ENCODE measurements around the gene WDR7. TPM values are rescaled to one million over a fixed set of nuclear protein-coding genes. Genes with fewer than 3 reads are reported as not detected.

Gene WDR7
- total RNA-seq, 1 experiment from 2014 or later = 20.9 TPM

DNA sequence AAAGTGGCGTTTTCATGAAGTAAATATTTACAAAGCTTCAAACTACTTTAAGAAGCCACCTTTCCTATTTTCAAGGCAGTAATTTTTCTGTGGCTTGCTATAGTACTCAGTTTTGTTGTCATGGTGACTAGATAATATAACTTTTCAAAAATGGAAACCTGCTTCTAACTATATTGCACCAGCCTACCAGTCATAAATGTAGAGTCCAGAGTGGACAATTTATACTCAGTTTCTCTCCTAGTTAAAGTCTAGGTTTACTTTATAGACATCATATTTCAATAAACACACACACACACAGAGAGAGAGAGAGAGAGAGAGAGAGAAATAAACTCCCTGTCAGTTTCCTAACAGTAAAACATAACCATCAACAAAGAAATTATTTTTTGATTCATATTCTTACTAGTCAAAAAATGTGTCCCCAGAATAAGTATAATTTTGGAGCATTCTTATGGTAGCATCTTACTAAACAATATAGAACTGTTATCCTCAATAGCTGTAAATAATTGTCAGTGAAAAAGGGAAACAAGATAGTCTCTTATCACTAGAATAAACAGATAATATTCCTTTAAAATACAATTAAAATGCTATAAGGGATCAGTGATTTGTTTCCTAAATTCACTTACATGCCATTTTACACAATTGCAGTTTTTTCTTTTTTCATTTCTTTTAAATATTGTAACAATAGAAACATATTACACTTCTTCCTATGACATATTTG, 332.3 kb downstream of the WDR7 start:
- no peaks in the 10 kb centered on the region for H3K27me3 ChIP-seq (ENCODE audit: low read length)
- H3K9ac ChIP-seq (ENCODE audit: low read length) = no peak overlapping the region
- H3K36me3 ChIP-seq (ENCODE audit: insufficient read depth, low read length) = no peaks in the 10 kb centered on the region
- 0 out of 2 replicates have a peak, but pooled peaks cover 11% of the 10 kb centered on the region for H4K20me1 ChIP-seq (ENCODE audit: insufficient read depth, low read depth, low read length)
- H2AFZ ChIP-seq (ENCODE audit: low read length) = no peak overlapping the region
- no peak overlapping the region for H3K4me2 ChIP-seq (ENCODE audit: low read depth, low read length, poor library complexity, severe bottlenecking)
- H3K4me1 ChIP-seq (ENCODE audit: low read length) = peaks cover 2% of the 10 kb centered on the region; the same call in 1 of the 2 replicates
- H3K79me2 ChIP-seq (ENCODE audit: low read length) = no peaks in the 10 kb centered on the region
- H3K9me3 ChIP-seq (ENCODE audit: low read length) = no peaks in the 10 kb centered on the region
- no peak overlapping the region for H3K27ac ChIP-seq (ENCODE audit: low read length)
- DNase-seq = no peak
- H3K9me2 ChIP-seq (replicated peaks; ENCODE audit: insufficient read depth, low read length) = no peaks in the 10 kb centered on the region
- H3K4me3 ChIP-seq (ENCODE audit: low read length) = no peak overlapping the region

DNA sequence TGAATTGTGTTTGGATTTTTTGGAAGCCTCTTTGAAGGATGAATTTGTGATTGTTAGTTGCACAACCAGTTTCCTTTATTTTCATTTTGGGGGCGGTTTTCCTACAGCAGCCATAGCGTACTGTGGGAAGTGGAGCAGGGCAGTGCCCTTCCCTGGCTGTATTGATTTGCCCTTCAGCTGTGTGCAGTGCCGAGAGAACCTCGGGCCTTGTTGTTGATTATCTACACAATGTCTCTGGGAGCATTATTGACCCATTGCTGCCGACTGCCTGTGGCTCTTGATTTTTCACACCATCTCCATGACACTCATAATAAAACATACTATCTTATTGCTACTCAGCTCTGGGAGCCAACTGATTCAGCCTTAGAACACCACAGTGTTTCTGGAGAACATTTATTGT, 333.6 kb downstream of the WDR7 start:
- no peak overlapping the region for H3K9ac ChIP-seq (ENCODE audit: low read length)
- no peaks in the 10 kb centered on the region for H3K9me2 ChIP-seq (replicated peaks; ENCODE audit: insufficient read depth, low read length)
- no peak overlapping the region for H2AFZ ChIP-seq (ENCODE audit: low read length)
- H3K27ac ChIP-seq (ENCODE audit: low read length) = no peak overlapping the region
- H3K4me3 ChIP-seq (ENCODE audit: low read length) = no peak overlapping the region
- no peak overlapping the region for H3K4me2 ChIP-seq (ENCODE audit: low read depth, low read length, poor library complexity, severe bottlenecking)
- DNase-seq = no peak
- H4K20me1 ChIP-seq (ENCODE audit: insufficient read depth, low read depth, low read length) = 0 out of 2 replicates have a peak, but pooled peaks cover 11% of the 10 kb centered on the region
- no peaks in the 10 kb centered on the region for H3K27me3 ChIP-seq (ENCODE audit: low read length)
- H3K36me3 ChIP-seq (ENCODE audit: insufficient read depth, low read length) = no peaks in the 10 kb centered on the region
- H3K9me3 ChIP-seq (ENCODE audit: low read length) = no peaks in the 10 kb centered on the region
- peaks cover 2% of the 10 kb centered on the region; the same call in 1 of the 2 replicates for H3K4me1 ChIP-seq (ENCODE audit: low read length)
- no peaks in the 10 kb centered on the region for H3K79me2 ChIP-seq (ENCODE audit: low read length)

DNA sequence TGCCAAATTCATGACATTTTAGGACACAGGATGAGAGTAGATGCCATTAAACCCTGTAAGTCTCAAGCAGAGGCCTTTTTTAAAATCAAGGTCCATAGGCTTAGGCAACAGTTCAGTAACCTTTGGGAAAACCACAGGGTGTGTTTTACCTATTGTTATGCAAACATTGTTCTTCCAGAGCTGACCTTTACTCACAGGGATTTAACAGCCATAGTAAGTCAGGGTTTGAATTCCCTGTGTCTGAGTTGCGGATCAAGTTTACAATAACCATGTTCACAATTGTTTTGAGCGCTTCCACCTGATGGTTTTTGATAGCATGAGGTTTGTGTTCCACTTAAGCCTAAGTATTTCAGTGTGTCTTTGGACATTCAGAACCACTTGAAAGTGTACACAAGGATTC, 335.7 kb downstream of the WDR7 start:
- Histone ChIP-seq H3K9me3 (ENCODE audit: low read length) (no peaks in the 10 kb centered on the region), H2AFZ (ENCODE audit: low read length) (no peak overlapping the region), H3K79me2 (ENCODE audit: low read length) (no peaks in the 10 kb centered on the region), H3K36me3 (ENCODE audit: insufficient read depth, low read length) (no peaks in the 10 kb centered on the region), H3K4me1 (ENCODE audit: low read length) (peaks cover 2% of the 10 kb centered on the region; the same call in 1 of the 2 replicates), H3K4me3 (ENCODE audit: low read length) (no peak overlapping the region), H4K20me1 (ENCODE audit: insufficient read depth, low read depth, low read length) (0 out of 2 replicates have a peak, but pooled peaks cover 13% of the 10 kb centered on the region), H3K9me2 (replicated peaks; ENCODE audit: insufficient read depth, low read length) (no peaks in the 10 kb centered on the region), H3K27me3 (ENCODE audit: low read length) (no peaks in the 10 kb centered on the region), H3K4me2 (ENCODE audit: low read depth, low read length, poor library complexity, severe bottlenecking) (no peak overlapping the region), H3K27ac (ENCODE audit: low read length) (no peak overlapping the region), H3K9ac (ENCODE audit: low read length) (no peak overlapping the region)
- no peak for DNase-seq

GRCh38 chr18:56987236-56987635, 336.1 kb downstream of the WDR7 start:
- no peak overlapping the region for H2AFZ ChIP-seq (ENCODE audit: low read length)
- H4K20me1 ChIP-seq (ENCODE audit: insufficient read depth, low read depth, low read length) = 0 out of 2 replicates have a peak, but pooled peaks cover 13% of the 10 kb centered on the region
- no peaks in the 10 kb centered on the region for H3K79me2 ChIP-seq (ENCODE audit: low read length)
- no peaks in the 10 kb centered on the region for H3K9me2 ChIP-seq (replicated peaks; ENCODE audit: insufficient read depth, low read length)
- no peaks in the 10 kb centered on the region for H3K36me3 ChIP-seq (ENCODE audit: insufficient read depth, low read length)
- H3K4me3 ChIP-seq (ENCODE audit: low read length) = no peak overlapping the region
- no peak overlapping the region for H3K4me2 ChIP-seq (ENCODE audit: low read depth, low read length, poor library complexity, severe bottlenecking)
- H3K4me1 ChIP-seq (ENCODE audit: low read length) = peaks cover 2% of the 10 kb centered on the region; the same call in 1 of the 2 replicates
- no peak overlapping the region for H3K27ac ChIP-seq (ENCODE audit: low read length)
- H3K9ac ChIP-seq (ENCODE audit: low read length) = no peak overlapping the region
- no peak for DNase-seq
- H3K27me3 ChIP-seq (ENCODE audit: low read length) = no peaks in the 10 kb centered on the region
- no peaks in the 10 kb centered on the region for H3K9me3 ChIP-seq (ENCODE audit: low read length)

GRCh38 chr18:56988022-56988421, 336.9 kb downstream of the WDR7 start:
- Histone ChIP-seq H4K20me1 (ENCODE audit: insufficient read depth, low read depth, low read length) (0 out of 2 replicates have a peak, but pooled peaks cover 11% of the 10 kb centered on the region), H3K36me3 (ENCODE audit: insufficient read depth, low read length) (no peaks in the 10 kb centered on the region), H3K27ac (ENCODE audit: low read length) (no peak overlapping the region), H3K4me2 (ENCODE audit: low read depth, low read length, poor library complexity, severe bottlenecking) (no peak overlapping the region), H3K9me2 (replicated peaks; ENCODE audit: insufficient read depth, low read length) (no peaks in the 10 kb centered on the region), H3K4me3 (ENCODE audit: low read length) (no peak overlapping the region), H3K4me1 (ENCODE audit: low read length) (no peaks in the 10 kb centered on the region), H3K79me2 (ENCODE audit: low read length) (no peaks in the 10 kb centered on the region), H3K9me3 (ENCODE audit: low read length) (no peaks in the 10 kb centered on the region), H2AFZ (ENCODE audit: low read length) (no peak overlapping the region), H3K9ac (ENCODE audit: low read length) (no peak overlapping the region), H3K27me3 (ENCODE audit: low read length) (no peaks in the 10 kb centered on the region)
- DNase-seq = no peak

- H3K9ac ChIP-seq (ENCODE audit: low read length) = no peak overlapping the region
- H3K27ac ChIP-seq (ENCODE audit: low read length) = no peak overlapping the region
- no peaks in the 10 kb centered on the region for H3K36me3 ChIP-seq (ENCODE audit: insufficient read depth, low read length)
- no peaks in the 10 kb centered on the region for H3K27me3 ChIP-seq (ENCODE audit: low read length)
- no peaks in the 10 kb centered on the region for H3K79me2 ChIP-seq (ENCODE audit: low read length)
- no peaks in the 10 kb centered on the region for H3K9me2 ChIP-seq (replicated peaks; ENCODE audit: insufficient read depth, low read length)
- no peak overlapping the region for H2AFZ ChIP-seq (ENCODE audit: low read length)
- DNase-seq = no peak
- no peak overlapping the region for H3K4me3 ChIP-seq (ENCODE audit: low read length)
- H4K20me1 ChIP-seq (ENCODE audit: insufficient read depth, low read depth, low read length) = 0 out of 2 replicates have a peak, but pooled peaks cover 3% of the 10 kb centered on the region
- no peak overlapping the region for H3K4me2 ChIP-seq (ENCODE audit: low read depth, low read length, poor library complexity, severe bottlenecking)
- H3K9me3 ChIP-seq (ENCODE audit: low read length) = no peaks in the 10 kb centered on the region
- H3K4me1 ChIP-seq (ENCODE audit: low read length) = no peaks in the 10 kb centered on the region
Measured at GRCh38 chr18:56990678-56991077, 339.5 kb downstream of the WDR7 start.

- Histone ChIP-seq H3K9me2 (replicated peaks; ENCODE audit: insufficient read depth, low read length) (no peaks in the 10 kb centered on the region), H3K27ac (ENCODE audit: low read length) (no peak overlapping the region), H3K4me3 (ENCODE audit: low read length) (no peak overlapping the region), H3K4me2 (ENCODE audit: low read depth, low read length, poor library complexity, severe bottlenecking) (no peak overlapping the region), H3K36me3 (ENCODE audit: insufficient read depth, low read length) (no peaks in the 10 kb centered on the region), H3K4me1 (ENCODE audit: low read length) (no peaks in the 10 kb centered on the region), H2AFZ (ENCODE audit: low read length) (no peak overlapping the region), H3K9me3 (ENCODE audit: low read length) (no peaks in the 10 kb centered on the region), H4K20me1 (ENCODE audit: insufficient read depth, low read depth, low read length) (0 out of 2 replicates have a peak, but pooled peaks cover 3% of the 10 kb centered on the region), H3K79me2 (ENCODE audit: low read length) (no peaks in the 10 kb centered on the region), H3K9ac (ENCODE audit: low read length) (no peak overlapping the region), H3K27me3 (ENCODE audit: low read length) (no peaks in the 10 kb centered on the region)
- no peak for DNase-seq
Measured at GRCh38 chr18:56992777-56993176, 341.6 kb downstream of the WDR7 start.

DNA sequence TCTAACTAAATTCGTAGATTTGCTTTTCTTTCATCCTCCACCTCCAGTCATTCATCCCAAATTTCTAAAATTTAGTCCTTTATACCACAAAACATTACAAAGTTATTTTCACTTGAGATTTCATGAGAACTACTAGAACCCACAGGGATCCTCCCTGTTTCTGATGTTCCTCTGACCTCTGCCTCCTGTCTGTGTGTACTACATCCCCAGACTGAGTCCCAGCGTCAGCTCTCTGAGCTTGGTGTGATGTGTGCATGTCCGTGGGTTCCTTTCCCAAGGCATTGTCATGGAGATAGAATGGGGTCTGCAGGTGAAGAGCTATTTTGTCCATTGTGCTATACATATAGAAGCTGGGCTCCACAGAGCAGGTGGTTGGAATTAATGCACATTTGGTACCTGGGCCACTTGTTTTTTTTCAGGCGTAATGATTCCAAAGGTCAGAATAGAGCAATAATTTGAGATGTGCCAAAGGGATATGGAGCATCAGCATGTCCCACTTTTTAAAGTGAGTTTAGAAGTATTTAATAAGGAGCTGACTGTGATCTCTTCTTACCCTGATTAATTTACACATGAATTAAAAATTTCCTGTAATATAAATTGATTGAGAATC, 344.5 kb downstream of the WDR7 start:
- Histone ChIP-seq H3K9me3 (ENCODE audit: low read length) (no peaks in the 10 kb centered on the region), H3K4me3 (ENCODE audit: low read length) (no peak overlapping the region), H3K9ac (ENCODE audit: low read length) (no peak overlapping the region), H4K20me1 (ENCODE audit: insufficient read depth, low read depth, low read length) (no peaks in the 10 kb centered on the region), H3K79me2 (ENCODE audit: low read length) (no peaks in the 10 kb centered on the region), H3K4me2 (ENCODE audit: low read depth, low read length, poor library complexity, severe bottlenecking) (no peak overlapping the region), H3K27ac (ENCODE audit: low read length) (no peak overlapping the region), H3K4me1 (ENCODE audit: low read length) (no peaks in the 10 kb centered on the region), H2AFZ (ENCODE audit: low read length) (no peak overlapping the region), H3K27me3 (ENCODE audit: low read length) (no peaks in the 10 kb centered on the region), H3K9me2 (replicated peaks; ENCODE audit: insufficient read depth, low read length) (no peaks in the 10 kb centered on the region), H3K36me3 (ENCODE audit: insufficient read depth, low read length) (no peaks in the 10 kb centered on the region)
- no peak for DNase-seq

All from Karpas-422 (cell line).